NCI-H2107 (cell line): Measurements from ENCODE around the gene MS4A4E.
"Not testable (repeated sequence)": the region's sequence is repeated elsewhere in the genome, so short reads cannot be mapped to it uniquely, and the experiment has no call there.

Source experiments
- DNase-seq: peaks from one replicate; lab custom pipeline; 2025; lab: John Stamatoyannopoulos, UW

Gene MS4A4E

DNA sequence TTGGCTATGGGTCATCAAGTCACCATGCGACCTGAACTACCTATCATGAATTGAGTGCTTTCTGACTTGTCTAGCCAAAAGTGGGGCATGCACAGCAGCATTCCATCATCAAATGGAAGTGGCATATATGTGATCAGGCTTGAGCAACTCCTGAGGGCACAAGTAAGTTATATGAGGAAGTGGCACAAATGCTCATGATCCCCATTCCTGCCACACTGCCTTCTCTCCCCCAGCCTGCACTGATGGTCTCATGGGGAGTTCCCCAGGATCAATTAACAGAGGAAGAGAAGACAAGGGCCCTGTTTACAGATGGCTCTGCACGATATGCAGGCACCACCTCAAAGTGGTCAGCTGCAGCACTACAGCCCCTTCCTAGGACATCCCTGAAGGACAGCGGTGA, 21.8 kb downstream of the MS4A4E start:
- no peak for DNase-seq

DNA sequence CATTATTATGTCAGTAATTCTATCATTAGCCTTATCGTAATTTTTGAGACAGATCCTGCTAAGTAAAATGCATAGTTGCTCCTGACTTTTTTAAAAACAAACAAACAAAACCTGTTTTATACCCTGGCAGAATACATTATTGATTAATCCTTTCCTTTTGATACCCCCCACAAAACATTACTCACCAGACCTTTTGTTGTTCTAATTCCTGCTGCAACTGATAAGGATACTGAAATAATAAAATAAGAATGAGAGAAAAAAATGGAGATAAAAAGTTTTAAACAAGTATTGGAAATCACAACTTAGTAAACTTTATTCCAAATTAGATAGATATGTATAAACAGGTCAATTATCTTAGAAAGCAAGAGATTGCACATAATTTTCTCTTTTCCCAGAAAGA, 28.6 kb downstream of the MS4A4E start:
- DNase-seq: no peak

DNA sequence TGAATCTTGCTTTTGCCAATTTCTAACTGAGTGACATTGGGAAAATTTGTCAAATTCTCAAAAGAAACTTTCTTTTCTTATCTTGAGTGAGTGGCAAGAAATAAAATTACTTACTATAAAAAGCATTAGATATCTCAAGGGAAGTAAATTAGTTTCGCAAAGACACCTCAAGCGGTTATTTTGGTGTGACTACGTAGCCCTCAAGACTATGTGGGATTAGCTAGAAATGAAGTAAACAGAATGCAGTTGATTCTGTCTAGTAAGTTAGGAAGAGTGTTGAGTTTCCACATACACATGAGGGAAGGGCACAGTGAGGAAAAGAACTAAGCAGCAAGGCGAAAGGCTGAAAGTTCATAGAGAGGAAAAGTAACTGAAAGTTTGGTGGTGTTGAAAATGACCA, 31.7 kb downstream of the MS4A4E start:
- DNase-seq: no peak

DNA sequence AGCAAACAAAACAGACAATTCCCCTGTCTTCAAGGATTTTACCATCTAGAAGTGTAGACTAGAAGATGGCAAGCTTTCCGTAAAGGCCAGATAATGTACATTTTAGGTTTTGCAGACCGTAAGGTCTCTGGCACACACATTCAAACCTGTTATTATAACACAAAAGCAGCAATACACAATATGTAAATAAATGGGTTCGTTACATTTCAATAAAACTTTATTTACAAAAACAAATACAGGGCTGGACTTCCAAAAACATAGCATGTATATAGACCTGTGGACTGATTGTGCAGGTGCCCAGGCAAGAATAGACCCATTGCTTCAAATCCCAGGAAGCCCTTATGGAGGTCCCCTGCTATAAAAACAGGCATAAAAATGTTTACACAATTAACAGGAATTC, 33.0 kb downstream of the MS4A4E start:
- DNase-seq: no peak

DNA sequence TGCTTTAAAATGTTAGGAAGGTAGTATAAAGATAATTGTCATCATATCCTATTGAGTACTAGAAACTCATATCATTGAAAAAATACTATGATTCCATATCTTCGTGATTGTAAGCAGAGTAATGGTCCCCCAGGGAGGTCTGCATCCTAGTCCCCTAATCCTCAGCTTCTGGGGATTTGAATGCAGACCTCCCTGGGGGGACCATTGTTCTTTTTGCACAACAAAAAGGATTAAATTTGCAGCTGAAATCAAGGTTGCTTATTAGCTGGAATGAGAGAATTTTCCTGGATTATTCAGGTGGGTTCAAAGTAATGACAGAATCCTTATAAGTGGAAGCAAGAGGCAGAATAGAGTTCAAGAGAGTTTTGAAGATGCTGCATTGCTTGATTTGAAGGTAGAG, 34.0 kb downstream of the MS4A4E start:
- no peak for DNase-seq

DNA sequence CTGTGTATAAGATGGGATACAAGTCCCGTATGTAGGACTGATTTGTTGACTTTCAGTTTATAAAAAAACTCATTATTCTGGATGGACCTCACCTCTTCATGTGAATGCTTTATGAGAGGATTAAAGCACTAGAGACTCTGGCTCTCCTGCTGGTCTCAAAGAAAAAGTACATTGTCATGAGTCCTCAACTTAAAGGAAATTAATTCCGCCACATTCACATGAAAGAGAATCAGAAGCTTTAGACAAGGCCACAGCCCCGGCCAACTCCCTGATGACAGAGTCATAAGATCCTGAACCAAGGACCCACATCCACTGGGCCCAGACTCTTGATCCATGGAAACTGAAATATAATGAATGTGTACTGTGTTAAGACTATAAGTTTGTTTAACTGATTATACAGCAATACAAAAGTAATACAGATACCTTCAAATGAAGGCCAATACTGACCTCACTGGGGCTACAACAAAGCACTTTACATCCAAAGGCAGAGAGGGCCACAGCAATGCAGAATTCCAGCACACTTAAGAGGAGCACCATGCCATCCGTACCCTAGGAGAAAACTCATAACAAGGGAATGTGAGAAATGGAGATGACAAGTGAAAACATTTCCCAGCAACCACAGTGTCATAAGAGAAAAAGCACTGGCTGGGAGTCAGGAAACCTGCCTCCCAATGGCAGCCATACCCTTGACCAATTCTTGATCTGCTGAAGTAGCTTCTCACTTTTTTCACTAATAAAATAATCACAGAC, 34.6 kb downstream of the MS4A4E start:
- DNase-seq: no peak

DNA sequence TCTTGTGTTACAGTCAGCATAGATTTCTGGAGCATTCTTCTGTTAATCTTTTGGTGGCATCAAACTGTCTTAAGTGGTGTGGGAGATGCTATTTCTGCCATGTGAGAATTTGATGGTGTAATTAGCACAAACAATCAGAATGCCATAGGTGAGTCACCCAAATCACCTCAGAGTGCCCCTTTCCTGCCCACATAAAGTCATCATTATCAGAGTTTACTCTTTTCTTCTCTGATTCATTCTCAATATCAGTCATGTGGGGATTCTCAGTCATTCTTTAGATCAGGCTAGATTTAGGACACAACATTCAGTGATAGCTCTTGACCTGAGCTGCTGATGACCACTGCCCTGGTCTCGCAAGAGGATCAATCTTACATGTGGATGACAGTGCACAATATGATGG, 36.3 kb downstream of the MS4A4E start:
- no peak for DNase-seq

DNA sequence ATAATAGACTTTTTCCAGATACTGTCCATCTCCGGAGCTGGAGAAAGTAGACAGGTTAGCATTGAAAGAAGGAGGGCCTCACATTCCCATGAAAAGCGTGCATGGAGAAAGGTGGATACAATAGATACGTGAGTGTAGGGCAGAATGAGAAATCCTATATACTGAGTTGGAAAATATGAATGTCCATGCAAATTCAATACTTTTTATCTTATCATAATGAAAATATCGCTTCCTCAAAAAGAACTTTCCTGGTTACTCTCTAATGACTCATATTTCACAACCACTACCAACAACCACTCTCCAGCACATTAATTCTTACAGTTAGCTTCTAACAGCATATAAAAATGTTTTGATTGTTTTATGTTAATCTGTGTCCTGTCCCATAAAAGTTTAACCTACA, 38.0 kb downstream of the MS4A4E start:
- no peak for DNase-seq

DNA sequence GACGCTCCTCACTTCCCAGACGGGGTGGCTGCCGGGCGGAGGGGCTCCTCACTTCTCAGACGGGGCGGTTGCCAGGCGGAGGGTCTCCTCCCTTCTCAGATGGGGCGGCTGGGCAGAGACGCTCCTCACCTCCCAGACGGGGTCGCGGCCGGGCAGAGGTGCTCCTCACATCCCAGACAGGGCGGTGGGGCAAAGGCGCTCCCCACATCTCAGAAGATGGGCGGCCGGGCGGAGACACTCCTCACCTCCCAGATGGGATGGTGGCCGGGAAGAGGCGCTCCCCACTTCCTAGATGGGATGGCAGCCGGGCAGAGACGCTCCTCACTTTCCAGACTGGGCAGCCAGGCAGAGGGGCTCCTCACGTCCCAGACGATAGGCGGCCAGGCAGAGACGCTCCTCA, 41.6 kb downstream of the MS4A4E start:
- not testable (repeated sequence) for DNase-seq

DNA sequence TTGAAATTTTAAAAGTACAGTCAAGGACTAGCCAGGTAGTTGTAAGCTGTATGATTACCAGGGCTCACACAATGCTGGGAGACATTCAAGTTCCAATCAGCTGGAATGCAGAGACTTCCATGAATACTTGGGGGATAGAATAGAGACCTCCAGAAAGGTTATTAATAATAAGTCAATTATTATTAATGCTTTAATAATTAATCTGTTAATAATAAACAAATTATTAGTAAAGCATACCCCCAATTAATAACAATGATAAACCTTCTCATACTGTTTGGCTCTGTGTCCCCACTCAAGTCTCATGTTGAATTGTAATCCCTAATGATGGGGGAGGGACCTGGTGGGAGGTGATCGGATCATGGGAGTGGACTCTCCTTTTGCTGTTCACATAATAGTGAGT, 45.5 kb downstream of the MS4A4E start:
- no peak for DNase-seq

DNA sequence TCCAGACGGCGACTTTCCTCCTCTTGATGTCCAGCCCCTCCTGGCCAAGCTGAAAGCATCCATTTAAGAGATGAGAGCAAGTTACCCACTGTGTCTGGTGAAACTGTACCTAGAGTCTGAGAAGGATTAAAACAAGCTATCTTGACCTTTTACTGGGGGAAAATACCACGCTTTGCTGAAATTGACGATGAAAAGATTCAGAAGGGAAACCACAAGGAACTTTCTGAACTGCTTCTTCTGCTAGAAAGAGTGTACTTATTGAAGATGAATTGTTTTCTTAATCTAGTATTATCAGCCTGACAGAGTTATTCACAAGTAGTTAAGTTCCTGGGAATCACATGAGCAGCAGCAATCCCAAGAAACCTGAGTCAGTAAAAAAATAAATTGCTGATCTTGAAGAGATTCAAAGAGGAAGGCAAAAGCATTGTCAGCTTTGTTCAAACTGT, 47.0 kb downstream of the MS4A4E start:
- DNase-seq: no peak

DNA sequence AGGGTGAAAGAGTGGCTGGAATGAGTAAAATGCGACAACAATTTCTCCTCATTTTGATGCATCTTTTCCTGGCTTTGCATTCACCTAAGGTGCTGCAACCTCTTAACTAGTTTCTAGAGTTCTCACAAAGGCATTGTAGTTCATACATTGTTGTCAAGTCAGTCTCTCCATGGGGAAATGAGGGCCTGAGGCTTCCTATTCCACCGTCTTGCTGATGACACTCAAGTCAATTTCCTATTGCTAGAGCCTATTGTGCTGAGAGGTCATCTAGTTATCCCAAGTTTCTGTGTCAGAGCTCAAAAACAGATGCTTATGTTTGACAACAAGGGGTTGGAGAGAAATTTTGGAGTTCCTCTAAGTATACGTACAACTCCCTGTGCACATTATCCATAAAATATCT, 48.4 kb downstream of the MS4A4E start:
- DNase-seq: no peak

DNA sequence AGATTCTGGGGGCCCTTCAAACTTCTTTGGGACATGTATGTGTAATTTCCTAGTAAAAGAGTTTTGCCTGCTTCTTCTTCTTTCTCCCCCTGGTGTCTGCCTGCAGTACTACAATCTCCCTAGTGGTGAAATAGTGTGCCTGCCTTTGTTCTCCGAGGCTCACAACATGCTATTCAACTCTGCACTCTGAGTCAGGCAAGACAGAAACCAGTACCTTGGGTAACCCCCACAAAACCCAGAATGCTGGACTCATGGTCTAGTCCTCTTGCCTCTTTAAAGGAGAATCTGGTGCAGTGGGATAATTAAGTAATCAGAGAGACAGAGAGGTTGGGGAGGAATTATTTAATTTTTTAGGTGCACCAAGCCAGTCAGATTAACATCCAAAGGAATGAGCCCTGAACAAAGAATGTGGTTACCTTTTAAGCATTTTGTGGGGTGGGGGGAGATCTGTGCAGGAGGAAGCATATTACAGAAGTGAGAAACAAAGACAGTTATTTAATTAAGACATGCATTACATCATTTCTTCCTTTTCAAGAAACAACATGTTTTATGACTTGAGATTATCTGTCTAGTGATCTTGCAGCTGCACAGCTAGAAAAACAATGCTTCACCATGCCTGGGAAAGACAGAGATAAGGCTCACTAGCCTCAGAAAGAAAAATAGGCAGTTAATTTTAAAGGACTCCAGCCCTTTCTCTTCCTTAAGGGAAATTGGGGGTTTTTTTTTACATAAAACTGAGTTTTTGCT, 49.1 kb downstream of the MS4A4E start:
- DNase-seq: peak; percentile 3

DNA sequence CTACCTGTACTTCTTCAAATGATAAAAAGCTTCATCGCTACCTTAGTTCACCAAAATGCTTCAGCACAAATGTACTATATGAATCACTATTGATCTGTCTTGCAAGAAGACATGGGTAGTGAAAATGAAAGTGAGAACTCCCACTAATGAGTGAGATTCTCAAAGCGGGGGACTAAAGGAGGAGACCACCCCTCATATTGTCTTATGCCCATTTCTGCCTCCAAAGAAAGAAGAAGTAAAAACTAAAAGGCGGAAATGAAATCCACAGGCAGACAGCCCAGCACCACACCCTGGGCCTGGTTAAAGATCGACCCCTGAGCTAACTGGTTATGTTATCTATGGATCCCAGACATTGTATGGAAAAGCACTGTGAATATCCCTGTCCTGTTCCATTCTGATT, 50.4 kb downstream of the MS4A4E start:
- DNase-seq: not testable (repeated sequence)

DNA sequence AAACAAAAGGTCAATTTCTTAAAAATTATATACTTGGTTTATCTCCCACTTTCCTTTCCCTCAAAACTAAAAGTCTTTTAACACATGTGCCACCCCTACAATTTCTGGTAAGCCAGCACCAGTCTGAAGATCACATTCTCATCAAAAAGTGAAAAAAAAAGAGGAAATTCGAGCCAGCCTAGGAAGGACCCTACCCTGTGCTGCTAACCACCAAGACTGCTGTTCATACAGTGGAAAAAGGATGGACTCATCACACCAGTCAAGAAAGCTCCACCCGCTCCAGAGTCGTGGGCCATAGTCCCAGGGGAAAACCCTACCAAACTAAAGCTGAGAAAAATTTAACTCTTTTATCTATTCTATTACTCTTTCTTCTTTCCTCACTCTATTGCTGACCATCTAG, 54.5 kb downstream of the MS4A4E start:
- not testable (repeated sequence) for DNase-seq

DNA sequence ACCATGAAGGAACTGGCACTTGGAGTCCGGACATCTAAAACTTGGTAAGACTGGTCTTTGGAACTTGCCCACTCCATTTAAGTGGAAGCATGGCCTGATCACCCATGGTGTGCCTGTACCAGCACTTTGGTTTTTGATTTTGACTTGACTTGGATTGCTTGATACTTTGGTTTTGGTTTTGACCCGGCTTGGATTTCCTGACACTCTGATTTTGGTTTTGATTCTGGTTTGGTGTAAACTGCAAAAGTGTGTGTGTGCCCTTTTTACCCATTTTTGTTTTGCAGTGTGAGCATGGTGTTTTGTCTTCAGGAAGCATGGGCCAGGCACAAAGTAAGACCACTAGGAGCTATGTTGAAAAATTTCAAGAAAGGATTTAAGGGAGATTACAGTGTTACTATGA, 56.8 kb downstream of the MS4A4E start:
- DNase-seq: not testable (repeated sequence)

DNA sequence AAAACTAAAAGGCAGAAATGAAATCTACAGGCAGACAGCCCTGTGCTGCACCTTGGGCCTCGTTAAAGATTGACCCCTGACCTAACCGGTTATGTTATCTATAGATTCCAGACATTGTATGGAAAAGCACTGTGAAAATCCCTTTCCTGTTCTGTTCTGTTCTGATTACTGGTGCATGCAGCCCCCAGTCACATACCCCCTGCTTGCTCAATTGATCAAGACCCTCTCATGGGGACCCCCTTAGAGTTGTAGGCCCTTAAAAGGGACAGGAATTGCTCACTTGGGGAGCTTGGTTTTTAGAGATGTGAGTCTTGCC, 57.5 kb downstream of the MS4A4E start:
- DNase-seq: not testable (repeated sequence)

DNA sequence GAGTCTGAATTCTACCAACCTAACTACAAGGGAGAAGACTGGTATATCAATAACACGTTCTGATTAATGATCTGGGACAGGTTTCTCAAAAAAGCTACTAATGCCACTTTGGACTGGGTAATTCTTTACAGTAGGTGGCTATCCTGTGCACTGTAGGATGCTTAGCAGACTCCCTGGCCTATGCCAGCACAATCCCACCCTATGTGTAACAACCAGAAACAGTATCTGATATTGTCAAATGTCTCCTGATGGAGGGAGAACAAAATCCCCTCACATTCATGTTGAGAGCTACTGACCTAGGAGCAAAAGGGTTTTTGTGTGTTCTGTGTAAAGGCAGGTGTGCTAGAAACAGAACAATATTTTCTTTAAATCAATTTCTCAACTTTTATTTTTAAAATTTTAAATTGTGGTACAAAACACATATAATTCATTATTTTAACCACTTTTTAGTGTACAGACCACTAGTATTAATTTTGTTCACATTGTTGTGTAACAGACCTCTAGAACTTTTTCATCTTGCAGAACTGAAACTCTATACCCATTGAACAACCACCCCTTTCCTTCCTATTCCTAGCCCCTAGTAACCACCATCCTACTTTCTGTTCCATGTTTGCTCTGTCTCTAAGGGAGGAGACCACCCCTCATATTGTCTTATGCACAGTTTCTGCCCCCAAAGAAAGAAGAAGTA, 58.0 kb downstream of the MS4A4E start:
- no peak for DNase-seq

DNA sequence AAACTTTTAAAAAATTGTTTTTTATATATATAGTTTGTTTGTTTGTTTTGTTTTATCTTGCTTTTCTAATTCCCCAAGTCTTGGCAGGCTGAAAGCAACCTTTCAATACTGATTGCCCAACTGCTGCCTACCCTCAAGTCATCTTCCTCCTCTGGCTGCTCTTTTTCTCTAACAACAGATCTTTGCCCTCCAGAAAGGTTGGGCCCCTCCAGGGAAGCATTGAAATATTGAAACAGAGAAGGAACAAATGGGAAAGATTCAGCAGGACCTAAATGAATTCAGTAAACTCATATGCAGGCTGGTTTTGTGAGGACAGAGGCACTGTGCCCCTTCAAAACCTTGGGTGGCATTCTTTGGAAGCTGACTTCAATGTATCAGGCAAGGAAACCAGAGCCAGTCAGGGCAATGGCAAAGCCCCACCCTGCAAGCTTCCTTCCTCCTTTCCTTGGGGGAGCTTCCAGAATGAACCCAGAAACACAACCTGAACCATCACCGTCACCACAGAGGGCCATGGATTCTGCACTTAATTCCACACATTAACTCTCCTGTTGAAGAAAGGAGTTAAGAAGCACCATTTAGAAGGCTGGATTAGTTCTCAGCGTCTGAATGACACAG, 59.2 kb downstream of the MS4A4E start:
- DNase-seq: no peak

DNA sequence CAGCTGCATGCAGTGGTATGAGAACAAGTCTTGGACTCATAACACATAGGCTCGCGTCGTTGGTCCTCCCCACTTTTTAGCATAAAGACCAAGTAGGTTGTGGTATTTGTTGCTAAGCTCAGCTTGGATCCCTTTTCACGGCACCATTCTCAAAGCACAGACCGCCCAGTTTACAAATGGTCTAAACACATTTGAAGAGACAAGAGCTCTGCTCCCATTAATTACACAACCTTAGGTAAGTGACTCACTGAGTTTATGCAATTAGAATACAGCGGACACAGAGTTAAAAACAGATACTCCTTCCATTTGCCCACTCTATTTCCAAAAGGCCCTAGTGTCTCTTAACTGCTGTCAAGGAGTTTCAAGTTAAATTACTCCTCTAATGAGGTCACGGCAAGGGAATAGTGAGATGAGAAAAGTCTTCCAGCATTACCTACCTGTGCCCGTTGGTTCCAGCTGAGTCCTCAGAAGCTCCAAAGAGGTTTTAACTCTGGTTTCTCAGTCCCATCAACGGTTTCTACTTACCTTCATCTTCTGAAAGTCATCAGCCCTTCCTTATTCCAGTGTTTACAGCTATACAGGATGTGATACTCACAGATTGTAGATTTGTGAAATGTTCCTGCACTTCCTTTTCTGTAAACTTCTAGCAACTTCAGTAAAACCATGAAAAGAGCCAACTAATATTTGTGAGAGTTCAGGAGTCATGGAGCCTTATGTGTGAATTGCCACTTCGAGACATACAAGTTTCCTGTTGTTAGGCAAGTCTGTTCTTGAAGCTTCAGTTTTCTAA, 60.2 kb downstream of the MS4A4E start, which contains the start of gene MS4A6A:
Gene MS4A6A (minus strand): TSS at position 543 of the 790 bp plus-strand sequence. CDS start 1,356 bp downstream, outside the sequence.
- DNase-seq: no peak

DNA sequence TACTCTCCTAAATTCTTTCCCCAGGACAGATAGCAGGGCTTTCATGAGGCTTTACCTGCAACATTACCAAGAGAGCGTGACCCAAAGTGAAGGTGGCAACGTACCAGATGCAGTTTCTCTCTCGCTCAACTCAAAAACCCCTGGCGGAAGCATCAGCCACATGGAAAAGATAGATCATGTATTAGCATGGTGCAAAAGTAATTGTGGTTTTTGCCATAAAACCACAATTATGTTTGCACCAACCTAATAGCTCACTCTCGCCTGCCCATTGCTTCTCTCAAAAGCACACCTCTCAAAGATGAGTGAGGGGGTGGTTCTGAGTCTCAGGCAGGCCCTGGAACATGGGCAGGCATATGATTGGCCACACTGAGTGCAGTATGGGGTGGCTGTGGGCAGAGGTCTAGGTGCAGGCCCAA, 67.1 kb downstream of the MS4A4E start:
- DNase-seq: no peak

DNA sequence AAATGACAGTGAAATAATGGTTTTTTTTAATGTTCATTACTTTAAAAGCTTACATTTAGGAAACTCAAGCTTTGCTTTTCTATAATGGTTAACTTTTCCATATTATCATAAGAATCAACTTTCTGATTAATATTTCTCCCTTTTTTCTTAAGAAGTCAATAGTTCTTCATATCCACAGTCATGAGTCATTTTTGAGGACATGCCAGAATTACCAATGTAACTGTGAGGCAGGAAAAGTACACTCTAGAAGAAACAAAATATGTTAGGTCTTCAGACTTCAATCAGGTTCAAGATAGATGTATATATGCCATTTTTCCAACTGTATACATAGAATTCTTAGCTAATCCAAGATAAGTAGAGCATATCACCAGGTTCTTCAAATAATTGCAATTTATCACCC, 70.9 kb downstream of the MS4A4E start:
- DNase-seq: no peak
